SK-N-SH (cell line): ENCODE measurements around the gene AVPR1A.

Experiments used
- CTCF ChIP-seq: fragments of 200-600 bp; sonication (generic); IDR thresholded peaks from 2 replicates; pipeline ENCODE4 v1.6.1; 2017; ENCODE audit warnings: antibody characterized with exemption, mild to moderate bottlenecking, moderate library complexity
- EP300 ChIP-seq, 2 experiments: IDR thresholded peaks; 2 replicates each; pipeline versions ENCODE4 v1.4.0 to v1.6.1; 2012; ENCODE audit warnings: borderline replicate concordance in 1 of 2, low read depth in 1 of 2, low read length in 1 of 2
- FOXJ3 ChIP-seq: sonication (generic); formaldehyde crosslinking; IDR thresholded peaks from 2 replicates; pipeline ENCODE4 v1.5.1; 2020; ENCODE audit warnings: mild to moderate bottlenecking, missing genetic modification reagents
- FOXM1 ChIP-seq: IDR thresholded peaks from 2 replicates; pipeline ENCODE4 v1.4.0; 2012; ENCODE audit warnings: low read depth, mild to moderate bottlenecking
- ZBTB33 ChIP-seq: IDR thresholded peaks from 2 replicates; pipeline ENCODE4 v1.4.0; 2012; ENCODE audit warnings: low read depth, borderline replicate concordance

- TF ChIP-seq CTCF (no peak), FOXJ3 (CRISPR knock-in tag) (no peak), ZBTB33 (no peak), EP300 (IDR thresholded peaks at IDR 0.05; ENCODE audit: borderline replicate concordance in 1 of 2, low read depth in 1 of 2, low read length in 1 of 2) (no peak), FOXM1 (no peak)
Measured at GRCh38 chr12:63124778-63125177, 26.2 kb downstream of the AVPR1A start.
